ENCODE measurements around the gene RBMX2. TPM values are rescaled to one million over a fixed set of nuclear protein-coding genes. Genes with fewer than 3 reads are reported as not detected.
"Not testable (repeated sequence)": the region's sequence is repeated elsewhere in the genome, so short reads cannot be mapped to it uniquely, and the experiment has no call there.

Gene RBMX2
- polyA plus RNA-seq, 3 donors: 33.3 to 41.6 (median 34.0) TPM

GRCh38 chrX:130419263-130419662, 17.5 kb downstream of the RBMX2 start:
- peak in 2 of 11 donors; percentile 12 to 22 for DNase-seq (ENCODE audit: extremely low read depth in 1 of 11, low read depth in 9 of 11, low spot score in 4 of 11)

DNA sequence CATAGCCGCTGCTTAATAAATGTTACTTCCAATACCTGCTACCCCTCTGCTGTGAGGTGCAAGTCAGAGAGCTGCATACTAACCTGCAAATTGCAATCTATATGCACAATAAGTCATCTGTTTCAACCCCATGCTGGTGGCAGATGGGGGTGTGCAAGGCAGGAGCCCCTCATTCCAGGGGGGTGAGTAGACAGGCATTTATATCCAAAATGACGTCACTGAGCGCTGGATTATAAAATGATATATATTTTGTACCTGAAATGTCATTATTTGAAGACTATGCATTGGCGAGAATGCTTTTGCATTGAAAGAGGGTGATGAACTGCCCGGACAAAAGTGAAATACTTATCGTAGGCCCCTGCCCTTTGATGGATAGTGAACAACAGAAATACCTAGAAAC, 24.7 kb downstream of the RBMX2 start:
- no peak for DNase-seq (ENCODE audit: extremely low read depth in 1 of 11, low read depth in 9 of 11, low spot score in 4 of 11)

DNA sequence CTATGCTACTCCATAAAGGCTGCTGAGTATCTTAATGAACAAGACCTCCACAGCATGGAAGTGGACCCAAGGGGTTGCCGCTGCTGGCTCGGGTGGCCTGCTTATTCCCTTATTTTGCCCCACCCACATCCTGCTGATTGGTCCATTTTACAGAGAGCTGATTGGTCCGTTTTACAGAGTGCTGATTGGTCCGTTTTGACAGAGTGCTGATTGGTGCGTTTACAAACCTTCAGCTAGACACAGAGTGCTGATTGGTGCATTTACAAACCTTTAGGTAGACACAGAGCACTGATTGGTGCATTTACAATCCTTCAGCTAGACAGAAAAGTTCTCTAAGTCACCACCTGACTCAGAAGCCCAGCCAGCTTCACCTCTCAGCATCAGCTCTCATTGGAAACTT, 27.4 kb downstream of the RBMX2 start:
- not testable (repeated sequence) for DNase-seq (ENCODE audit: extremely low read depth in 1 of 11, low read depth in 9 of 11, low spot score in 4 of 11)

GRCh38 chrX:130435937-130436336, 34.1 kb downstream of the RBMX2 start:
- no peak for DNase-seq (ENCODE audit: extremely low read depth in 1 of 11, low read depth in 9 of 11, low spot score in 4 of 11)

DNA sequence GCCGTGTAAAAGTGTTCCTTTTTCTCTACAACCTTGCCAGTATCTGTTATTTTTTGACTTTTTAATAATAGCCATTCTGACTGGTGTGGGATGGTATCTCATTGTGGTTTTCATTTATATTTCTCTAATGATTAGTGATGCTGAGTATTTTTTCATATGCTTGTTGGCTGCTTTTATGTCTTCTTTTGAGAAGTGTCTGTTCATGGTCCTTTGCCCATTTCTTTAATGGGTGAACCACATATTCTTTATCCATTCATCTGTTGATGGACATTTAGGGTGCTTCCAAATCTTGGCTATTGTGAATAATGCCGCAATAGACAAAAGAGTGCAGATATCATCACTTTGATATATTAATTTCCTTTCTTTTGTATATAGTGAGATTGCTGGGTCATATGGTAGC, 36.2 kb downstream of the RBMX2 start:
- not testable (repeated sequence) for DNase-seq (ENCODE audit: extremely low read depth in 1 of 11, low read depth in 9 of 11, low spot score in 4 of 11)

GRCh38 chrX:130443875-130444274, 42.1 kb downstream of the RBMX2 start:
- no peak for DNase-seq (ENCODE audit: extremely low read depth in 1 of 11, low read depth in 9 of 11, low spot score in 4 of 11)

DNA sequence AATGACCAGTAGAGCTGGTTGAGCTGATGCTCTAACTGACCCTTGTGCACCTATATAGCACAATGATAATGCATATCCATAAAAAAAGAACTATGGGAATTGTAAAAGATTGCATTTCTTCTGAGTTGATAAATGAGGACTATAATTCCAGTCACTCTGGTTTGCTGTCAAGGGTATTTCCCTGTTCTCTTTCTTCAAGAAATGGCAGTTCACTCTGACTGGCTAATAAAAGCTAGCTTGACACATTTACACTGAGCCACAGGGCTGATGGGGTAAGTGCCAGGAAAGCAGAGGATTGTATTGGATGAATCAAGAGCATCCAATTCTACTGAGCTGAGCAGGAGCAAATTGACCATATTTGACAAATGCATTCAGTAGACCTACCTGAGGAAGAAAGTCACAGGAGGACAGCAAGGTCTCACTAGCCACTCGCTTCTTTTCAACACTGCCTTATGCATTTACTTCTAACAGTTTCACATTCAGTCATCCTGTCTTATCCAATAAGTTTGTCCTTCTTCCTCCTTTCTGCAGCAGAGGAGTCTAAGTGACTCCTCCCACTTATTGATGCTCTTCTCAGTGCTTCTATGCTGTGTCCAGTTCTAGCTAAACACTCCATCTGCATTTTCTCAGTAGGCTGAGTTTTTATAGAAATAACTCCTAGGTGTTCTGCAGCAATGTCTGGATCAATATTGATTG, 43.0 kb downstream of the RBMX2 start:
- no peak for DNase-seq (ENCODE audit: extremely low read depth in 1 of 11, low read depth in 9 of 11, low spot score in 4 of 11)

DNA sequence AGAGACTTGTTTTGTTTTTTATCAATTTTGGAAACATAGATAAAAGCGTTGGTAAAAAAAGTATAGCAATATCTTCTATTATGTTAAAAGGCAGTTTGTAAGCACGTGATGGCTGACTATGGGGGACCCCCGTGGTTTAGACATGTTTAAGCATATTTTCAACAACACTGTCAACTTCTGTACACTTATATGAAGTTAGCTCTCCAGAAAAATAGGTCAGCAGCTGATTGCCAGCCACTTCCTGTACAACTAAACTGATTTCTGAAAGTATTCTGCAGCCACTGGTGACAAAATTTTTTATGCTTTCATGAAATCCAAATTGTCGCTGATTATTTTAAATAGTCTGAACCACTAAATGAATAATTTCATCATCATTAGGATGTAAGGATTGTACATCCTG, 45.2 kb downstream of the RBMX2 start:
- no peak for DNase-seq (ENCODE audit: extremely low read depth in 1 of 11, low read depth in 9 of 11, low spot score in 4 of 11)

Other genes with a start within 250 kb of the RBMX2 start
- 10 to 100 TPM; 77.4 to 98.5 (median 84.6) TPM for gene AIFM1, start 236.1 kb upstream of the RBMX2 start, polyA plus RNA-seq (ENCODE audit: insufficient read length in 3 of 3)
- under 1 TPM; 0.44 to 0.78 (median 0.70) TPM for gene RAB33A, start 230.0 kb upstream of the RBMX2 start, polyA plus RNA-seq (ENCODE audit: insufficient read length in 3 of 3)
- gene ZNF280C, start 133.1 kb upstream of the RBMX2 start, polyA plus RNA-seq (ENCODE audit: insufficient read length in 3 of 3): 1 to 10 TPM; 6.0 to 8.0 (median 7.3) TPM
- 10 to 100 TPM; 21.7 to 31.5 (median 22.2) TPM for gene SLC25A14, start 62.1 kb upstream of the RBMX2 start, polyA plus RNA-seq (ENCODE audit: insufficient read length in 3 of 3)
- gene GPR119, start 16.3 kb upstream of the RBMX2 start, polyA plus RNA-seq (ENCODE audit: insufficient read length in 3 of 3): not detected

Measured in renal cortex interstitium (tissue), 11 donors.